Endometrial microvascular endothelial cells (primary cell): Measurements from ENCODE around the gene STEAP1B. TPM values are rescaled to one million over a fixed set of nuclear protein-coding genes. Genes with fewer than 3 reads are reported as not detected.

Source experiments
- in situ Hi-C: cut with HindIII; loops from 2 replicates; pipeline ENCODE4 v1.10.0; 2017; ENCODE audit warnings: low sequenced_read_pairs, low pct_unique_long_range_greater_than_20kb; ENCODE audit errors: inconsistent ontology term
- total RNA-seq: library from RNA; depleted of rRNA; stranded (reverse); fragments of >200 nt; gene quantifications from one replicate; pipeline ENCODE4 v1.2.3, GENCODE V29; 2015; ENCODE audit errors: inconsistent ontology term

The STEAP1B gene
- total RNA-seq, 1 donor from 2014 or later: 67.3 TPM

DNA sequence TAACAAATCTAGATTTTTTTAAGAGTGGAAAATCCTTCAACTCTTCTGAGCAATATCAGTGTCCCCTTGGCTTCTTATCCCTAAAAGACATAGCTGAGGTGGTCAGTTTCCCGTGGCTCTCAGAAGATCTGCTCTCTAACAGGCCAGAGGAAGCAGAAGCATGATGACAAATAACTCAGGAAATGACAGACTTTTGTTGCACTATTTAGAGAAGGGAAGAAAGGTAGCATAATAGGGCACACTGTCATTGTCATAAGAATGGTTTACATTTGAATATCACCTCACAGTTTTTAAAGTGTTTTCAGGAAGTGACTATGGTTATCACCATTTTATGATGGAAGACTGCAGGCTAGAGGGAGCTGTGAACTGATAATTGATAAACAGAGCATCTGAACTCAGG lies 109.5 kb downstream of the STEAP1B start:
- in situ Hi-C loops: no loop called here

DNA sequence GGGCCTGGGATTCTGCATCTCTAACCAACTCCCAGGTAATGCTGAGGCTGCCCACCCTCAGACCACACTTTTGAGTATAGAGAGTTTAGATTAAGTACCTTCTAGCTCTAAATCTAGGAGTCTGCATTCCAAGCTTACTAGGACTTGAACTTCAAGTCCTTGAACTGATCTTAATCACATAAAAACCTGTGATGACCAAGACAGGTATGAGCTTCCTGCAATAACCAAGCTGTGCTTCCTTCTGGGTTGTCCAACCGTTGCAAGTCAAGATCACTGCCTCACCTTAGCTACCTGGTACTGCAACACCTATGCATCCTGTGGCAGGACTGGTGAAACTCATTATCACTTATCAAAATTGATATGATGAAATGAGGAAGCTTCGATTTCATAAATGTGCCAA lies 110.1 kb downstream of the STEAP1B start:
- in situ Hi-C loops: no loop called here

DNA sequence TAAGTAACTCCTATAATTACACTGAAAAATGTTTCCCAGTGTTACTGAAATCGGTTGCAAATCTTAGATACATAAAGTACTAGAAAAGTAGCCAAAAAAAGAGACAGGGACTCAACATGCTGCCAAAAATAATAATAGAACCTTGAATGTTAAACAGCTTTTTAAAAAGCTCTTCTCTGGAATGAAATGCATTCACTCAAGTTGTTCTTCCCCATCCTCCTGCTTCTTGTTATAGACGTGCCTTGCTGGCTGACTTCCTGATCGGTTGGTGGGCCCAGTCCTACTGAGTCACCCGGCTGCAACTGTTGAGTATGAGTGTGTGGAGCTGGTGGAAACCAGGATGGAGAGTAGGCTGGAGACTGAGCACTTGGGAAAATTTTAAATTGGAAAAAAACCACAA lies 112.4 kb downstream of the STEAP1B start:
- in situ Hi-C loops: no loop called here

DNA sequence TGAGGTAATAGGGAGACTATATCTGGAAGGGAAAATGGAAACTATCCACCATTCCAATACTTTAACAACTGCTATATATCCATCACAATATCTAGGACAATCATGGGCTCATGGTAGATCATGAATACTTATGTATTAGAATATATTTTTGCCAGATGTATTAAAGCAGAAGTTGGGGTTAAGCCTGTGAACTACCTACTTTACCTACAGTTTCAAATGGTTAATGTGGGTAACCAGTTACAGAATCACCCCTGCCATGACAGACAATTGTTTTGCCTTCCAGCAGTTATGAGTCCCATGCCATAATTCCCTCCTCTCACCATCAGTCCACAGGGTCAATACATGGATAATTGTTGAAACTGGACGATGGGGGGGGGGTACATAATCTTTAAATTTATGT lies 113.1 kb downstream of the STEAP1B start:
- in situ Hi-C loops: no loop called here

DNA sequence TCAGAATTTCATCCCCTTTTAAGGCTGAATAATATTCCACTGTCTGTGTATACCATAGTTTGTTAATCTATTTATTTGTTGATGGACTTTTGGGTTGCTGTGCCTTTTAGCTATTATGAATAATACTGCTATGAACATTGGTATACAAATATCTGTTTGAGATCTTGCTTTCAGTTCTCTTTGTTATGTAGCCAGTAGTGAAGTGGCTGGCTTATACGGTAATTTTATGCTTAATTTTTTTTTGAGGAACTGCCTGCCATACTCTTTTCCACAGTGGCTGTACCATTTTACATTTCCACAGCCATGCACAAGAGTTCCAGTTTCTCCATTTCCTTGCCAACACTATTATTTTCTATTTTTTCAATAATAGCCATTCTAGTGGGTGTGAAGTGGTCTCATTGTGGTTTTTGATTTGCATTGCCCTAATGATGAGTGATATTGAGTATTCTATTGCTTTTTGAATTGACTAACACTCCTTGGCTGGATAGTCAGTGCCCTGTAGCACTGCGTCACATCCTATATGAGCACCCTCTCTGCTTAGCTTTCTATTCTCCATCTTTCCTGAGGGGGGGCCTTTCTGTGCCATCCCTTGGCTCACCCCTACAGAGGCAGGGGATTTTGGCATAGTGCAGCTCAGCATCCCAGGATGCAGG lies 113.7 kb downstream of the STEAP1B start:
- in situ Hi-C loops: no loop called here

DNA sequence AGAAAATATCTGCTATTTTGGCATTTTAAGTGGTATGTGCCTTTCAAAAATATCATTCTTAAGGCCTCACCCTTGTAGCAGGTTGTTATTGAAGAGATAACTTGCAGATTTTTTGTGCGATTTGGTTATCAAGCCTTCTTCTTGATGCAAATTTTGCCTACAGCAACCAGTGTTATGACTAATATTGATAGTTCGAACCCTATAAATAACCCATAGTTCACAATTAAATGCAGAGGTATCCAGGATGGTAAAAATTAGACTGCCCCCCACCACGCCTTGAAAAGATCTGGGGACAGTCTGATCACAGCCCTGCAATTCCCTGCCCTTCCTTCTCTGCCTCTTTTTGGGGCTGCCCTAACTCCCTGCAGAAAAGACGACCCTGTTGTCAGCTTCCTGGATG lies 114.7 kb downstream of the STEAP1B start:
- in situ Hi-C loops: no loop called here

DNA sequence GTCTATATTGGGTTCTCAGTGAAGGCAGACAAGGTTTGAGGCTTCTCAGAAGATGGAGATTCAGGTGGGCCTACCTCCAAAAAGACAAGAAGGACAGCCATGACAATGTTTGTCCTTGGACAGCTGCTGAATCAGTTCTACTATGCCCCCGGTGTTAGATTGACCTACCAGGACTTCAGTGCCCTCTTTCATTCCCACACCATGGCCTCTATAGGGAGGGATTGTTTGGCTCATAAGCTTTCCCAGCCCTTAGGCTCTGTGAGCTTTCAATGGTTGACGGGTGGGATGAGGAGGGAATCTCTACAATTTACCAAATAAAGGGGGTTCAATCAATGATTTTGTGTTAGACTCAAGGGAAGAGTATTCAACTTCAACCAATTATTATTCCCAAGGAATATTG lies 119.7 kb downstream of the STEAP1B start:
- in situ Hi-C loops: no loop called here

DNA sequence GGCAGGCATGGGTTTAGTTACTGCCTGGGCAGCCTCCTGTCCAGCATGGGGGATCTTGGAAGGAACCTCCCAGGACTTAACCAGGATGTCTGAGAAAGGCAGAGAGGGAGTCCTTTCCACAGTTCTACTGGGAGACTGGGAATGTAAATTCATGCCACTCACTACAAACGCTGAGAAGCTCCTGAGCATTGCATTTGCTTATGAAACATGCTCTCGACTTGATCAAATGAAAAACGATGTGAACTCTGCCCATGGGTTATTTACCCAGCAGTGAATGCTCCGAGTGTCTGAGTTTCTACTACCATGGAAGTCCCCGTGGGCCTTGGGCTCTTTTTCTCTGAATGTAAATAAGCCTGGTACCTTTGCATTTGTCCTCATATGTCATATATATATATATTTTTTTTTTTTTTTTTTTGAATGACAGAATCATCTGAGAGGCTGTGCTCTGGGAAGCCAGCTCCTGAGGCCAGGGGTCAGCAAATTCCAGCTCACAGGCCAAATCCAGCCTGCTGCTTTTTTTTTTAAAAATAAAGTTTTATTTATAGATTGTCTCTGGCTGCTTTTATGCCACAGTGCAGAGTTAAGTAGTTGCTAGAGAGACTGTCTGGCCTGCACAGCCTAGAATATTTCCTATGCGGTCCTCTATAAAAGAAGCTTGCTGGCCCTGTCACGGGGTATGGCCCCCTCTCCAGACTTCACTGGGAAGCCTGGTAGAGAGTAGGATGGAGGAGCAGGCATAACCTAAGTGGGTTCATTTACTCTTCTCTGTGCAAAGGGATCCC lies 121.6 kb downstream of the STEAP1B start:
- in situ Hi-C loops: no loop called here

DNA sequence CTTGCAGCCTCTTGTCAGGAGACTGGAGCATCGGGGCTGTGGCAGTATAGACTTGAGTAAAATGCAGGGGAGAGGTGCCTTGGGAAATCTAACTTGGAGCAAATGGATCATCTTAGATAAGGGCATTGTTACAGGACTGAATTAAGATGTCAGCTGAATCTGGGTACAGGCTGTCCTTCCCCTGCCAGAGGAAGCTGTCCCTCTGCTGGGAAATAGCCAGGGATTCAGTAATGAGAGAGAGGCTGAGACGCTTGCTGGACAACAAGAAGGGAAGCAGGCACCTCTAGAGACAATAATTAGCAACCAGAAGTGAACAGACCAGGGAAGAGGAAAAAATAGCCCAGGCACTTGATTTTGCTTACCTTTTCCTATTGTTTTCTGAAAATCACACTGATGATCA lies 122.3 kb downstream of the STEAP1B start:
- in situ Hi-C loops: no loop called here

DNA sequence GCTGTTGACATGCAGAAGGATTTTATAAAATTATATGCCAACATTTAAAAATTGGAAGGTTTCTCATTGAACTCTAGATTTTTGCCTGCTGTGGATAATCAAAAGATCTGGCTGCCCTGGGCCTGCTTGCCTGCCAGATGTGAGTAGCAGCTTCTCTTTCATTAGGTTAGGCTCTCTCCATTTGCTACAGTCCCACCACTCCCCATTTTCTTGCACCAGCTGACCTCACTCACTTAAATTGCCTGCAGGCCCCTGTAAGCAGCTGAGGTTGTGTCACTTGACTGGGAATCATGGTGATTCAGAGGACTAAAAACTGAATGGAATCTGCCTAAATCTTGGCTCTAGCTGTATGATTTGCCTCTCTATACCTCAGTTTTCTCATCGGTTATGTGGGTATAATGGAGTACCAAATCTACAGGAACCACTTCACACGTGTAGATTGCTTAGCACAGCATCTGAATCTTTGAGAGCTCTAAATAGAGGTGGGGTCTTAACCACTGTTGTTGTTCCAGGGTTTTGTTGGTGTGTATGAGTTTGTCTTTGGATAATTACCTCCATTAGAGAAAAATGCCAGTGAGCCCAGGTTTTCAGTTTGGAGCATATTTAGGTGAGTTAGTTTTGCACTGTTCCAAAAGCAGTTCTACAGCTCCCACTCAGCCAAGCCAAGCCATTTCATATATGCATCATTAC lies 124.5 kb downstream of the STEAP1B start:
- in situ Hi-C loops: no loop called here

DNA sequence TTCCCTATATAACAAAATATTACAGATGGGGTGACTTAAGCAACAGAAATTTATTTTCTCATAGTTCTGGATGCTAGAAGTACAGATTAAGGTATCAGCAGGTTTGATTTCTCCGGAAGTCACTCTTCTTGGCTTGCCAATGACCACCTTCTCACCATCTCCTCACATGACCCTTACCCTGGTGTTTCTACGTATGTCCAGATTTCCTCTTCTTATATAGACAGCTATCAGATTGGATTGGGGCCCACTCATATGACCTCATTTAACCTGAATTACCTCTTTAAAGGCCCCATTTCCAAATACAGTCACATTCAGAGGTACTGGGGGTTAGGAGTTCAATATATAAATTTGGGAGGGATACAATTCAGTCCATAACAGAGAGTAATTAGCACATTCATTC lies 126.1 kb downstream of the STEAP1B start:
- in situ Hi-C loops: no loop called here

DNA sequence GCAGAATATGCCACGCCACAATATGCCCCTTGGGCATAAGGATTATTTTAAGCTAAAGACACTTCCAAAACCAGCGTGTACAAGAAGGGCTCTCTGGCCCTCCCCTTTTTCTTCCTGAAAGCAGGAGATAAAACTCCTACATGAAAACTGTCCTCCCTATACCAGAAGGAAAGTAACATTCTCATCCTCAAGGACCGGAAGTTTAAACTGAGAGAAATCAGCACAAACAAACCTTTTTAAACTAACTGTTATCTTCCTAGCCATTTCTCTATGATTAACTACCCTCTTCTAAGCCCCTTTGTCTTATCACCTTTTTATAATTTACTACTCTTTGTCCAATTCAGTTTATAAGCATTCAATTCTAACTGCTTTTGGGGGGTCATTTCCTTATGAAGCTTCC lies 126.6 kb downstream of the STEAP1B start:
- in situ Hi-C loops: no loop called here

DNA sequence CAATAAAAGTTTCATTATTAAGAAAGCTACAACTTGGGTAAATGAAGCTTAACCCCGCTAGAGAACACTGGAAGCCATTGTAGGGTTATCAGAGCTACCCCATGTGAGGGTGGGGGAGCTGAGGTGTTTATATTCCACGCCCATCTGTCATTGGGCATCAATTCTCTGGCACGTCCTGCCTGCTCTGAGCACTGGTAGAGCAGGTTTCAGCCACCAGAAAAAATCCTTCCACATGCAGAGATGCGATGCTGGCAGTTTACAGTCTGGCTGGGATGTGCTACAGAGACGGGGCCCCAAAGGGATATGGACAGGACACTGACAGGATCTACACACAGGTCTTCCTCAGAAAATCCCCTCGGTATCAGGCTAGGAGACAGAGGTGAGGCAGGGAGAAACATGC lies 127.1 kb downstream of the STEAP1B start:
- in situ Hi-C loops: no loop called here

DNA sequence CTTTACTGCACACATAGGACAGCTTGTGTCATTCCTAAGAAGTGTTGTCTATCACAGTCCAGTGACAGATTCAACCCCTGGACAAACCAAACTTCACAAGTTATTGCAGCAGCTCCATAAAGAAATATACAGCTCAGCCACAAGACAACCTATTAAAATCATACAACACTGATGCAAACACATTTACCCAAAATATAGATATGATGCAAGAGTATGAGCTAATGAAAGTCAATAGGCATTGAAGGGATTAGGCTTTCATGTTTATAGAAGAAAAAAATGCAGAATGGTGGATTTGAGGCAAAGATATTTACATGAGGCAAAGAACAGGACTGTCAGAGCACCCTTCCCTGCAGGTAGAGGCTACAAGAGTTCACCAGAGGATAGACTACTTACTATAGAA lies 128.1 kb downstream of the STEAP1B start:
- in situ Hi-C loops: no loop called here

Other genes with a start within 250 kb of the STEAP1B start
- gene RAPGEF5, start 143.0 kb downstream of the STEAP1B start, total RNA-seq: 104 TPM
- gene IL6, start 227.0 kb upstream of the STEAP1B start, total RNA-seq: 6.6 TPM